ENCODE measurements around the gene COL4A6. TPM values are rescaled to one million over a fixed set of nuclear protein-coding genes. Genes with fewer than 3 reads are reported as not detected.

Gene COL4A6
- total RNA-seq, 1 donor from 2014 or later: 4.1 TPM

DNA sequence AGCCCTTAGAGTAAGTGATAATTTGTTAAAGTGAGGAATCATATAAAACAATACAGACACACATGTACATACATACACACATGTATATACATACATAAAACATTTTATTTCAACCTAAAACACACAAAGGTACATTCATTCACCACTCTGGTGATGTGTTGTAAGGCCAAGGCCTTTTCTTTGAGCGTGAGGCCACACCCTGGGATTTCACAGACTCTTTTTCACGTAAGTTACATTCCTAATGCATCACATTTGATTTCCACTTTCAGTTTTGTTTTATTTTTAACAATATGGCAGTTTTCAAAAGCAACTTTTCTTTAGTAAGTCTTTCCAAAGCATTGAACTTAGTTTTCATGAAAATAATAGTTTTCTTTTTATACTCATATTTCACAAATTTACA, 170.7 kb downstream of the COL4A6 start:
- Mint-ChIP-seq H3K9me3 (ENCODE audit: low read depth) (peaks cover 4% of the 10 kb centered on the region), H3K4me1 (ENCODE audit: low read depth) (peaks cover 33% of the 10 kb centered on the region), H3K4me3 (ENCODE audit: unreplicated experiment) (no peak overlapping the region), H3K27ac (ENCODE audit: unreplicated experiment) (no peak overlapping the region), H3K36me3 (ENCODE audit: low read depth) (no peaks in the 10 kb centered on the region), H3K27me3 (ENCODE audit: low read depth) (no peaks in the 10 kb centered on the region)
- TF ChIP-seq, protein P1, sequence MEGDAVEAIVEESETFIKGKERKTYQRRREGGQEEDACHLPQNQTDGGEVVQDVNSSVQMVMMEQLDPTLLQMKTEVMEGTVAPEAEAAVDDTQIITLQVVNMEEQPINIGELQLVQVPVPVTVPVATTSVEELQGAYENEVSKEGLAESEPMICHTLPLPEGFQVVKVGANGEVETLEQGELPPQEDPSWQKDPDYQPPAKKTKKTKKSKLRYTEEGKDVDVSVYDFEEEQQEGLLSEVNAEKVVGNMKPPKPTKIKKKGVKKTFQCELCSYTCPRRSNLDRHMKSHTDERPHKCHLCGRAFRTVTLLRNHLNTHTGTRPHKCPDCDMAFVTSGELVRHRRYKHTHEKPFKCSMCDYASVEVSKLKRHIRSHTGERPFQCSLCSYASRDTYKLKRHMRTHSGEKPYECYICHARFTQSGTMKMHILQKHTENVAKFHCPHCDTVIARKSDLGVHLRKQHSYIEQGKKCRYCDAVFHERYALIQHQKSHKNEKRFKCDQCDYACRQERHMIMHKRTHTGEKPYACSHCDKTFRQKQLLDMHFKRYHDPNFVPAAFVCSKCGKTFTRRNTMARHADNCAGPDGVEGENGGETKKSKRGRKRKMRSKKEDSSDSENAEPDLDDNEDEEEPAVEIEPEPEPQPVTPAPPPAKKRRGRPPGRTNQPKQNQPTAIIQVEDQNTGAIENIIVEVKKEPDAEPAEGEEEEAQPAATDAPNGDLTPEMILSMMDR (IDR thresholded peaks at IDR 0.05): no peak
- no peak for DNase-seq (ENCODE audit: low spot score)

DNA sequence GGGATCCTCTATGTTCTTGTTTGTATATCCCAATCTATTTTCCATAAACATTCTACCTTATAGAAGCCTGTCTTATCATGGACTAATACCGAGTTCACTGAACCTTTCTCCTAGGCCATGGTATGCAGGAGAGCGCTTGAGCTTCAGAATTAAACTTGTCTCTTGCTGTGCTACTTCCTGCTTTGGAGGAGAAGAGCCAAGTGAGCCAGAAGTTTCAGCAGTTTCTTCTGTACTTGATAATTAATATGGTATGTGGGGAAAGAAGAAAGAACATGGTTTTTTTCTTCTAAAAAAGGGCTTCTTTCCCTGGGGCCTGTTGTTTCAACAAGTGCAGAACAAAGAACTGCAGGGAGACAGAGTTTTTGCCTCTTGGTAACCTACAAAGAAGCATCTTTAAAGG, 173.8 kb downstream of the COL4A6 start:
- no peak overlapping the region for H3K27ac Mint-ChIP-seq (ENCODE audit: unreplicated experiment)
- H3K4me1 Mint-ChIP-seq (ENCODE audit: low read depth): peaks cover 12% of the 10 kb centered on the region
- DNase-seq (ENCODE audit: low spot score): no peak
- H3K4me3 Mint-ChIP-seq (ENCODE audit: unreplicated experiment): no peak overlapping the region
- TF ChIP-seq, protein P1 (IDR thresholded peaks at IDR 0.05): no peak
- H3K36me3 Mint-ChIP-seq (ENCODE audit: low read depth): no peaks in the 10 kb centered on the region
- H3K9me3 Mint-ChIP-seq (ENCODE audit: low read depth): peaks cover 10% of the 10 kb centered on the region
- no peaks in the 10 kb centered on the region for H3K27me3 Mint-ChIP-seq (ENCODE audit: low read depth)

DNA sequence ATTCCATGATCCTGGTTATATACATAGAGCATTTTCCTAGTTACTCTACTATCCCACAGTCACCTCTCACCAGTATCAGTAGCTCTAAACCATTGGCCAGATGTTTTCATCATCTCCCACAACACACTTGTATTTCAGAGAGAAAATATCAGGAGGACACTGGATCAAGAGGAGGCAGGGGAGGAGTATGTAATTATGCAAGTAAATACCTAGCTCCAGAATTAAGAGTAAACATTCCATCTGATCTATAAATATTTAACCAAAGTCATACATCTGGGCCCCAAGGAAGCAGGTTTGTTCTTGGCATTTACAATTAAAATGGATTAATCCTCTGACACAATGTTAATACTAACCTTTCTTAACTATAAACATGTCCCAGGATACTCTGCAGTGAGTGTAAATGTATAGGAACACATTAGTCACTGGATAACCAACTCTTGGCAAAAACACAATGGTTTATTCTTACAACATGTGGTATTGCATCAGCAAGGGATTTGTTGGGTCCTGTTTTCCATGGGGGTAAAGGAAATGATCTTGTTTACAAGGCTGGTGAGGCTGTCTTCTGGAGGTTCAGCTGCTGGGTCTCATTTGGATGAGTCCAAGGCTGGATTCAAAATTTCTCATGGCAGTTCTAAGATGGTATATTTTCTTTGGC, 176.5 kb downstream of the COL4A6 start:
- no peak for DNase-seq (ENCODE audit: low spot score)
- Mint-ChIP-seq H3K4me3 (ENCODE audit: unreplicated experiment) (no peak overlapping the region), H3K4me1 (ENCODE audit: low read depth) (peaks cover 7% of the 10 kb centered on the region), H3K27ac (ENCODE audit: unreplicated experiment) (no peak overlapping the region), H3K27me3 (ENCODE audit: low read depth) (peaks cover 1% of the 10 kb centered on the region), H3K9me3 (ENCODE audit: low read depth) (peaks cover 6% of the 10 kb centered on the region), H3K36me3 (ENCODE audit: low read depth) (peaks cover under 1% of the 10 kb centered on the region)
- TF ChIP-seq, protein P1 (IDR thresholded peaks at IDR 0.05): no peak

DNA sequence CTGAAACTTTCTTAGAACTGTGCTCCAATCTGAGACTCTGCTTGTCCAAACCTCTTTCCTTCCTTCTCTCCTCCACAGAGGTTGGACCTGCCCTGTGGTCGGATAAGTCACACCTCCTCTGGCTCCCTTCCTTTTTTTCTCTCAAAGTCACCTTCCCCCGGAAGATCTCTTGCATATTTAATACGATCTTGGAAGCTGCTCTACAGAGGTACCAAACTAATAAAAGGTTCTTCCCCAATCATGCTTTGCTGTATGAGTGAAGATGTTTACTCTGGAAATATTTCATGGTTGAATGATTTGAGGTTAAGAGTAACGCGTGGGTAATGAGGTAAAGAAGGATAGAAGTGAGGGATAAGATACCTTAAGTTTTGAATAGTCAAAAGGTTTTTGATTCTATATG, 180.7 kb downstream of the COL4A6 start:
- Mint-ChIP-seq H3K9me3 (ENCODE audit: low read depth) (peaks cover 9% of the 10 kb centered on the region), H3K36me3 (ENCODE audit: low read depth) (peaks cover 3% of the 10 kb centered on the region), H3K27me3 (ENCODE audit: low read depth) (peaks cover 2% of the 10 kb centered on the region), H3K27ac (ENCODE audit: unreplicated experiment) (no peak overlapping the region), H3K4me1 (ENCODE audit: low read depth) (no peaks in the 10 kb centered on the region), H3K4me3 (ENCODE audit: unreplicated experiment) (no peak overlapping the region)
- TF ChIP-seq, protein P1 (IDR thresholded peaks at IDR 0.05): no peak
- DNase-seq (ENCODE audit: low spot score): no peak

DNA sequence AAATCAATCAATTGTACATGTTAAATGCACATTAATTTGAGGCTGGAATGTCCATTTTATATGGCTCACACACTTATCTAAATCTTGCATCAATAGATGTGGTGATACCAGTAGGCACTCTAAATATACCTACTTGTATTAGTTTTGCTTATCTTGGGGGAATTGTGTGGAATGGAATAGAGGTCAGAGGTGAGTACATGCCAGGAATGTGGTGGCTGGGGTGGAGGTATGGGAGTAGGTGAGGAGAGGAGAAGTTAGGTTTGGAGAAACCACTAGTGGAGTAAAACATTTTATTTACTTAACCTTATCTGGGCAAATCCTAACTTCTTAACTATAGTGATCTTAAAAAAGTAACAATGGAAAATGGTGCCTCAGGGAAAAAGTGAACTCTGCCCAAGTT, 183.6 kb downstream of the COL4A6 start:
- Mint-ChIP-seq H3K4me3 (ENCODE audit: unreplicated experiment) (no peak overlapping the region), H3K9me3 (ENCODE audit: low read depth) (peaks cover 8% of the 10 kb centered on the region), H3K36me3 (ENCODE audit: low read depth) (peaks cover 3% of the 10 kb centered on the region), H3K27ac (ENCODE audit: unreplicated experiment) (no peak overlapping the region), H3K27me3 (ENCODE audit: low read depth) (peaks cover 2% of the 10 kb centered on the region), H3K4me1 (ENCODE audit: low read depth) (no peaks in the 10 kb centered on the region)
- no peak for DNase-seq (ENCODE audit: low spot score)
- TF ChIP-seq, protein P1 (IDR thresholded peaks at IDR 0.05): no peak
